Aortic smooth muscle cell (primary cell): ENCODE results near the gene YLPM1. TPM values are rescaled to one million over a fixed set of nuclear protein-coding genes. Genes with fewer than 3 reads are reported as not detected.

ENCODE experiments used
- total RNA-seq: library from RNA; depleted of rRNA; stranded (reverse); fragments of >200 nt; gene quantifications from 2 replicates; pipeline ENCODE4 v1.2.3, GENCODE V29; 2014

YLPM1 gene
- total RNA-seq = 23.8 and 33.7 TPM in 2 replicates

GRCh38 chr14:74762917-74763802 lies at the start of gene YLPM1:
TSS of gene YLPM1 (plus strand) at chr14:74763316. CDS start at chr14:74763490, 174 bp downstream.

GRCh38 chr14:74875941-74876913 lies 113.1 kb downstream of the YLPM1 start, which contains the start of gene PROX2:
TSS of gene PROX2 (minus strand) at chr14:74876145. CDS start at chr14:74863834, 12,311 bp downstream.

GRCh38 chr14:74881431-74882102 lies 118.5 kb downstream of the YLPM1 start, which contains the start of gene DLST:
TSS of gene DLST (plus strand) at chr14:74881916. CDS start at chr14:74881954, 38 bp downstream.

Other genes with a start within 250 kb of the YLPM1 start
- 202 and 239 TPM in 2 replicates for gene LTBP2, start 151.1 kb upstream of the YLPM1 start, total RNA-seq
- 21.6 and 28.0 TPM in 2 replicates for gene AREL1, start 50.2 kb upstream of the YLPM1 start, total RNA-seq
- 30.6 and 44.7 TPM in 2 replicates for gene FCF1, start 50.2 kb upstream of the YLPM1 start, total RNA-seq
- not detected in 2 replicates for gene PROX2, start 112.8 kb downstream of the YLPM1 start, total RNA-seq
- gene DLST, start 118.6 kb downstream of the YLPM1 start, total RNA-seq = 55.4 and 62.0 TPM in 2 replicates
- 0.99 and 1.6 TPM in 2 replicates for gene RPS6KL1, start 159.9 kb downstream of the YLPM1 start, total RNA-seq
- gene PGF, start 192.3 kb downstream of the YLPM1 start, total RNA-seq = 15.2 and 33.0 TPM in 2 replicates
- gene EIF2B2, start 239.6 kb downstream of the YLPM1 start, total RNA-seq = 51.4 and 74.4 TPM in 2 replicates